ENCODE data around the gene PLBD2.

The PLBD2 gene

GRCh38 chr12:113397497-113398197 is 39.3 kb downstream of the PLBD2 start:
- DNase-seq (ENCODE audit: low read depth), result no peak
- TF ChIP-seq CTCF (IDR thresholded peaks at IDR 0.05; ENCODE audit: low read length, missing control alignments), result no peak
- H3K4me3 ChIP-seq (replicated peaks; ENCODE audit: low read depth, low read length), result no peak overlapping the region

- TF ChIP-seq CTCF (IDR thresholded peaks at IDR 0.05; ENCODE audit: low read length, missing control alignments), result no peak
- H3K4me3 ChIP-seq (replicated peaks; ENCODE audit: low read depth, low read length), result no peak overlapping the region
- DNase-seq (ENCODE audit: low read depth), result no peak
These were observed 40.2 kb downstream of the PLBD2 start for GRCh38 chr12:113398346-113399290.

- no peak for TF ChIP-seq CTCF (IDR thresholded peaks at IDR 0.05; ENCODE audit: low read length, missing control alignments)
- no peak overlapping the region for H3K4me3 ChIP-seq (replicated peaks; ENCODE audit: low read depth, low read length)
- DNase-seq (ENCODE audit: low read depth), result no peak
These were observed 41.1 kb downstream of the PLBD2 start for GRCh38 chr12:113399490-113399889.

- no peak for TF ChIP-seq CTCF (IDR thresholded peaks at IDR 0.05; ENCODE audit: low read length, missing control alignments)
- H3K4me3 ChIP-seq (replicated peaks; ENCODE audit: low read depth, low read length), result no peak overlapping the region
- DNase-seq (ENCODE audit: low read depth), result no peak
These were observed 42.0 kb downstream of the PLBD2 start for GRCh38 chr12:113400362-113400761.

- H3K4me3 ChIP-seq (replicated peaks; ENCODE audit: low read depth, low read length), result no peak overlapping the region
- TF ChIP-seq CTCF (IDR thresholded peaks at IDR 0.05; ENCODE audit: low read length, missing control alignments), result no peak
- DNase-seq (ENCODE audit: low read depth), result no peak
These were observed 42.9 kb downstream of the PLBD2 start for GRCh38 chr12:113401066-113402000.

- TF ChIP-seq CTCF (IDR thresholded peaks at IDR 0.05; ENCODE audit: low read length, missing control alignments), result no peak
- H3K4me3 ChIP-seq (replicated peaks; ENCODE audit: low read depth, low read length), result no peak overlapping the region
- no peak for DNase-seq (ENCODE audit: low read depth)
These were observed 44.3 kb downstream of the PLBD2 start for GRCh38 chr12:113402586-113403260.
